Hepatocyte (in vitro differentiated cells): Measurements from ENCODE around the gene SAMD4A.

ENCODE experiments used
- EZH2 ChIP-seq: fragments of 200-600 bp; sonication (generic); IDR thresholded peaks from 2 replicates; pipeline ENCODE4 v1.6.1; 2016; ENCODE audit warnings: antibody characterized with exemption, mild to moderate bottlenecking, borderline replicate concordance
- TF ChIP-seq, protein P1 (sequence below): fragments of 200-600 bp; sonication (generic); IDR thresholded peaks from 2 replicates; pipeline ENCODE4 v1.5.1; 2016; ENCODE audit warnings: antibody characterized with exemption, mild to moderate bottlenecking; ENCODE audit not compliant: poor library complexity

- no peak for TF ChIP-seq EZH2
- TF ChIP-seq, protein P1, sequence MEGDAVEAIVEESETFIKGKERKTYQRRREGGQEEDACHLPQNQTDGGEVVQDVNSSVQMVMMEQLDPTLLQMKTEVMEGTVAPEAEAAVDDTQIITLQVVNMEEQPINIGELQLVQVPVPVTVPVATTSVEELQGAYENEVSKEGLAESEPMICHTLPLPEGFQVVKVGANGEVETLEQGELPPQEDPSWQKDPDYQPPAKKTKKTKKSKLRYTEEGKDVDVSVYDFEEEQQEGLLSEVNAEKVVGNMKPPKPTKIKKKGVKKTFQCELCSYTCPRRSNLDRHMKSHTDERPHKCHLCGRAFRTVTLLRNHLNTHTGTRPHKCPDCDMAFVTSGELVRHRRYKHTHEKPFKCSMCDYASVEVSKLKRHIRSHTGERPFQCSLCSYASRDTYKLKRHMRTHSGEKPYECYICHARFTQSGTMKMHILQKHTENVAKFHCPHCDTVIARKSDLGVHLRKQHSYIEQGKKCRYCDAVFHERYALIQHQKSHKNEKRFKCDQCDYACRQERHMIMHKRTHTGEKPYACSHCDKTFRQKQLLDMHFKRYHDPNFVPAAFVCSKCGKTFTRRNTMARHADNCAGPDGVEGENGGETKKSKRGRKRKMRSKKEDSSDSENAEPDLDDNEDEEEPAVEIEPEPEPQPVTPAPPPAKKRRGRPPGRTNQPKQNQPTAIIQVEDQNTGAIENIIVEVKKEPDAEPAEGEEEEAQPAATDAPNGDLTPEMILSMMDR: no peak
These were observed 149.9 kb downstream of the SAMD4A start for GRCh38 chr14:54716862-54717261.
